ENCODE measurements around the gene DPYSL4.

DPYSL4 gene

GRCh38 chr10:132248455-132249225, 61.9 kb downstream of the DPYSL4 start:
- H4K20me1 ChIP-seq (ENCODE audit: control insufficient read depth, insufficient read depth, low read depth, low read length): no peaks in the 10 kb centered on the region
- no peaks in the 10 kb centered on the region for H3F3A ChIP-seq (ENCODE audit: control insufficient read depth, insufficient read depth)
- no peaks in the 10 kb centered on the region for H3K36me3 ChIP-seq (ENCODE audit: control insufficient read depth, low read length)
- TF ChIP-seq CTCF (IDR thresholded peaks at IDR 0.05; ENCODE audit: low read depth, low read length, poor library complexity, severe bottlenecking): no peak
- no peak for TF ChIP-seq EZH2phosphoT487 (IDR thresholded peaks at IDR 0.05; ENCODE audit: borderline replicate concordance, low read length)
- no peaks in the 10 kb centered on the region for H3K79me2 ChIP-seq (ENCODE audit: control insufficient read depth, low read length)
- H3K9me3 ChIP-seq (ENCODE audit: control insufficient read depth, insufficient read depth, low read length): no peaks in the 10 kb centered on the region
- H3K4me1 ChIP-seq (ENCODE audit: control insufficient read depth, low read length): 0 out of 2 replicates have a peak, but pooled peaks cover 4% of the 10 kb centered on the region
- H3K27me3 ChIP-seq (ENCODE audit: control insufficient read depth, low read length): no peaks in the 10 kb centered on the region
- no peak overlapping the region for H3K27ac ChIP-seq (ENCODE audit: low read depth, low read length)
- peak overlapping the region; percentile 47 for H3K4me2 ChIP-seq (ENCODE audit: low read length)
- peak overlapping the region; percentile 16; the same call in 1 of the 2 replicates for H3K4me3 ChIP-seq (ENCODE audit: low read length)
- H3K9me2 ChIP-seq (replicated peaks; ENCODE audit: control insufficient read depth, low read length): no peaks in the 10 kb centered on the region

DNA sequence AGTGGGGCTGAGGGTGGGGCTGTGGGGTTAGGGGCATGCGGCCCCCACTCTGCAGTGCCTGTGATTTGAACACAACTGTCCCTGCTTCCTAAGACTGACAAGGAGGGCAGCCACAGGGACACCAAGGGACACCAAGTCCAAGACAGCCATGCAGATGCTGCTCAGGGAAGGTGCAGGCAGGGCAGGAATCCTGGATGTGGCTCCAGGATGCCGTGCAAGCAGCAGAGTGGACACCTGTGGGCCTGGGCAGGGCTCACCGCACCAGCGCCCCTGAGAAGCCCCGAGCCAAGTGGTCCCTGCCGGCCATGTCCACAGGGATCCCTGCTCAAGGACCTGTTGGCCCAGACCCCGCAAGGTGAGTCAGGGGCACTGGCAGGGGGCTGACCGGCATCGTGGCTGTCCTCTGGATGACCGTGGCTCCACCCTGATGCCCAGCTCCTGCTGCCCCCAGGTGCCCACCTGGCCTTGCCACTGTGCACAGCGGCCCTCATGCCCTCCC, 62.5 kb downstream of the DPYSL4 start:
- H3F3A ChIP-seq (ENCODE audit: control insufficient read depth, insufficient read depth): no peaks in the 10 kb centered on the region
- H3K27me3 ChIP-seq (ENCODE audit: control insufficient read depth, low read length): no peaks in the 10 kb centered on the region
- H3K36me3 ChIP-seq (ENCODE audit: control insufficient read depth, low read length): no peaks in the 10 kb centered on the region
- no peaks in the 10 kb centered on the region for H3K9me2 ChIP-seq (replicated peaks; ENCODE audit: control insufficient read depth, low read length)
- no peak overlapping the region for H3K27ac ChIP-seq (ENCODE audit: low read depth, low read length)
- TF ChIP-seq EZH2phosphoT487 (IDR thresholded peaks at IDR 0.05; ENCODE audit: borderline replicate concordance, low read length): no peak
- TF ChIP-seq CTCF (IDR thresholded peaks at IDR 0.05; ENCODE audit: low read depth, low read length, poor library complexity, severe bottlenecking): no peak
- H3K79me2 ChIP-seq (ENCODE audit: control insufficient read depth, low read length): no peaks in the 10 kb centered on the region
- H3K4me3 ChIP-seq (ENCODE audit: low read length): no peak overlapping the region
- H4K20me1 ChIP-seq (ENCODE audit: control insufficient read depth, insufficient read depth, low read depth, low read length): no peaks in the 10 kb centered on the region
- 0 out of 2 replicates have a peak, but pooled peaks cover 4% of the 10 kb centered on the region for H3K4me1 ChIP-seq (ENCODE audit: control insufficient read depth, low read length)
- no peaks in the 10 kb centered on the region for H3K9me3 ChIP-seq (ENCODE audit: control insufficient read depth, insufficient read depth, low read length)
- no peak overlapping the region for H3K4me2 ChIP-seq (ENCODE audit: low read length)

DNA sequence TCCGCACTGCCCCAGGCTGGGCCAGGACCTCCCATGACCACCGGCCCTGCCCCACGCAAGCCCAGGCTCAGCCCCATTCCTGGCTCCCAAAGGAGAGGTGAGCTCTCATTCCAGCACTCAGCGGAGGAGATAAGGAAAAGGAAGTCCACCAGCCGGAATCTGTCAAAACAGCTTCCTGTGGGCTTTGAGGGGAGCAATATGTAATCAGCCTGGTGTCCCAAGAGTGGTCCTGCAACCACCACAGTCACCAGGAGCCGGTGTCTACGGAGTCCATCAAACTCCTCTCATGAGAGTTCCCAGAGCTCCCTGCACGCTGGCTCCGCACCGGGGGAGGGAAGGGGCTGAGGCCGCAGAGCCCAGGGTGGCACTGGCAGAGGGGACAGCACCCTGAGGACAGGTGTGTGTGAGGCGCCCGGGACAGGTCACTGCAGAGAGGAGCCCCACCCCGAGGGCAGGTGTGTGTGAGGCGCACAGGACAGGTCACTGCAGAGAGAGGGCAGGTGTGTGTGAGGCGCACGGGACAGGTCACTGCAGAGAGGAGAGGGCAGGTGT, 63.2 kb downstream of the DPYSL4 start:
- no peaks in the 10 kb centered on the region for H3F3A ChIP-seq (ENCODE audit: control insufficient read depth, insufficient read depth)
- no peaks in the 10 kb centered on the region for H3K36me3 ChIP-seq (ENCODE audit: control insufficient read depth, low read length)
- no peaks in the 10 kb centered on the region for H4K20me1 ChIP-seq (ENCODE audit: control insufficient read depth, insufficient read depth, low read depth, low read length)
- no peaks in the 10 kb centered on the region for H3K27me3 ChIP-seq (ENCODE audit: control insufficient read depth, low read length)
- H3K27ac ChIP-seq (ENCODE audit: low read depth, low read length): no peak overlapping the region
- H3K4me3 ChIP-seq (ENCODE audit: low read length): no peak overlapping the region
- 0 out of 2 replicates have a peak, but pooled peaks cover 4% of the 10 kb centered on the region for H3K4me1 ChIP-seq (ENCODE audit: control insufficient read depth, low read length)
- H3K79me2 ChIP-seq (ENCODE audit: control insufficient read depth, low read length): no peaks in the 10 kb centered on the region
- no peaks in the 10 kb centered on the region for H3K9me3 ChIP-seq (ENCODE audit: control insufficient read depth, insufficient read depth, low read length)
- no peak overlapping the region for H3K4me2 ChIP-seq (ENCODE audit: low read length)
- H3K9me2 ChIP-seq (replicated peaks; ENCODE audit: control insufficient read depth, low read length): no peaks in the 10 kb centered on the region
- no peak for TF ChIP-seq EZH2phosphoT487 (IDR thresholded peaks at IDR 0.05; ENCODE audit: borderline replicate concordance, low read length)
- no peak for TF ChIP-seq CTCF (IDR thresholded peaks at IDR 0.05; ENCODE audit: low read depth, low read length, poor library complexity, severe bottlenecking)
